Activated CD4-positive, alpha-beta T cell treated with anti-CD3 and anti-CD28 coated beads, Interleukin-2, amount 10 ng/mL, durations not matched to agents 7 days and 5 days (primary cell): ENCODE measurements around the gene ABI1. TPM values are rescaled to one million over a fixed set of nuclear protein-coding genes. Genes with fewer than 3 reads are reported as not detected.
"Not testable (repeated sequence)": the region's sequence is repeated elsewhere in the genome, so short reads cannot be mapped to it uniquely, and the experiment has no call there.

ENCODE experiments used
- CTCF ChIA-PET: fragments of 350-600 bp; sonication (Branson Sonifier 250); formaldehyde crosslinking; loops from one replicate; lab custom pipeline; 2021; ENCODE audit warnings: antibody characterized with exemption; lab: Charles Lee
- POLR2A ChIA-PET: fragments of 350-600 bp; sonication (Branson Sonifier 250); formaldehyde crosslinking; loops from one replicate; lab custom pipeline; 2021; ENCODE audit warnings: antibody characterized with exemption; lab: Charles Lee
- DNase-seq: peaks from one replicate; pipeline ENCODE4 v3.0.0-alpha.2; 2020
- H3K27ac Mint-ChIP-seq: one replicate; pipeline ENCODE4 v1.8.0; 2021; ENCODE audit warnings: mild to moderate bottlenecking, moderate library complexity, mixed read lengths
- H3K27me3 Mint-ChIP-seq: one replicate; pipeline ENCODE4 v1.8.0; 2021; ENCODE audit warnings: mixed read lengths
- H3K36me3 Mint-ChIP-seq: one replicate; pipeline ENCODE4 v1.8.0; 2021; ENCODE audit warnings: low read depth, mixed read lengths
- H3K4me1 Mint-ChIP-seq: one replicate; pipeline ENCODE4 v1.8.0; 2021; ENCODE audit warnings: mixed read lengths
- H3K4me3 Mint-ChIP-seq: one replicate; pipeline ENCODE4 v1.8.0; 2021; ENCODE audit warnings: mild to moderate bottlenecking, moderate library complexity, mixed read lengths
- H3K9me3 Mint-ChIP-seq: one replicate; pipeline ENCODE4 v1.8.0; 2021; ENCODE audit warnings: mixed read lengths
- total RNA-seq, 2 experiments: library from RNA; stranded (reverse); gene quantifications; one replicate each; pipeline ENCODE4 v1.2.3, GENCODE V29; 2021

Gene ABI1
- total RNA-seq, 2 experiments from 2014 or later, result 59.7 to 65.2 TPM

DNA sequence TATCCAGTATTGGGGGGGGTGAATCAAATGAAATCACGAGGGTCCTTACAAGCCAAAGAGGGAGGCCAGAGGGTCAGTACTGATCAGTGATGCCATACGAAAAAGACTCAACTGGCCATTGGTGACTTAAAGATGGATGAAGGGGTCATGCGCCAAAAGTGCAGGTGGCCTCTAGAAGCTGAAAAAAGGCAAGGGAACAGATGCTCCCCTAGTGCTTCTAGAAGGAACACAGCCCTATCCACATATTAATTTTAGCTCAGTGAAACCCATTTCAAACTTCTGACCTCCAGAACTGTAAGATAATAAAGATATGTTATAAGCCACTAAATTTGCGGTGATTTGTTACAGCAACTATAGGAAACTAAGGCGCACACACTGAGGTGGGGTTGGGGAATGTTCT, 62.5 kb downstream of the ABI1 start:
- POLR2A ChIA-PET, result interaction anchor here (0.6 kb wide), 1 partner anchor 1055 kb away, joined by 3 read pairs; no protein-coding TSS in a partner anchor
- CTCF ChIA-PET, result interaction anchor here (0.6 to 1.5 kb wide), 3 partner anchors 16 to 52 kb away, joined by 3 to 4 read pairs (median 3); no protein-coding TSS in a partner anchor

DNA sequence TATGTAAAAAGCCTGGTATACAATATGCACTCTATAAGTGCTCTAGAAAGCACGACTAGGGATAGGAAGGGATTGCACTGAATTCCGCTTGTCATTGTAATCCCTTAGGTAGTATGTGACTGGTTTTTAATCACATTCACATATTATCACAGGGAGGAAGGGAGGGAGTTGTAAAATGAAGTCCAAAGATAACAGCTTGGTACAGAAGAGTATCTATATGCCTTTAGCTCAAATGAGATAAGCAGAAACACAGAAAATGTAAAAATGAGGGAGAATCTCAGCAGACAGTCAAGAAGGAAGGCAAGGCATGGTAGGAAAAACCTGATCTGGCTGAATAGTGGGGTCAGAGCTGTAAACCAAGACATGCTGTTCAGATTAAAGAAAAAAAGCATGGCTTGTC, 63.4 kb downstream of the ABI1 start:
- Mint-ChIP-seq H3K27me3 (no peaks in the 10 kb centered on the region), H3K4me3 (no peak overlapping the region), H3K9me3 (peaks cover 10% of the 10 kb centered on the region), H3K4me1 (peaks cover 20% of the 10 kb centered on the region), H3K36me3 (peaks cover 39% of the 10 kb centered on the region), H3K27ac (no peak overlapping the region)
- no peak for DNase-seq
- ChIA-PET POLR2A (no interaction called here), CTCF (interaction anchor here (1.3 kb wide), 1 partner anchor 15 kb away, joined by 3 read pairs; no protein-coding TSS in a partner anchor)

More for the DNA sequence above, 62.5 kb downstream of the ABI1 start:
- Mint-ChIP-seq H3K36me3 (peaks cover 43% of the 10 kb centered on the region), H3K27ac (no peak overlapping the region), H3K4me3 (no peak overlapping the region), H3K9me3 (peaks cover 10% of the 10 kb centered on the region), H3K27me3 (no peaks in the 10 kb centered on the region), H3K4me1 (peaks cover 26% of the 10 kb centered on the region)
- DNase-seq, result no peak

DNA sequence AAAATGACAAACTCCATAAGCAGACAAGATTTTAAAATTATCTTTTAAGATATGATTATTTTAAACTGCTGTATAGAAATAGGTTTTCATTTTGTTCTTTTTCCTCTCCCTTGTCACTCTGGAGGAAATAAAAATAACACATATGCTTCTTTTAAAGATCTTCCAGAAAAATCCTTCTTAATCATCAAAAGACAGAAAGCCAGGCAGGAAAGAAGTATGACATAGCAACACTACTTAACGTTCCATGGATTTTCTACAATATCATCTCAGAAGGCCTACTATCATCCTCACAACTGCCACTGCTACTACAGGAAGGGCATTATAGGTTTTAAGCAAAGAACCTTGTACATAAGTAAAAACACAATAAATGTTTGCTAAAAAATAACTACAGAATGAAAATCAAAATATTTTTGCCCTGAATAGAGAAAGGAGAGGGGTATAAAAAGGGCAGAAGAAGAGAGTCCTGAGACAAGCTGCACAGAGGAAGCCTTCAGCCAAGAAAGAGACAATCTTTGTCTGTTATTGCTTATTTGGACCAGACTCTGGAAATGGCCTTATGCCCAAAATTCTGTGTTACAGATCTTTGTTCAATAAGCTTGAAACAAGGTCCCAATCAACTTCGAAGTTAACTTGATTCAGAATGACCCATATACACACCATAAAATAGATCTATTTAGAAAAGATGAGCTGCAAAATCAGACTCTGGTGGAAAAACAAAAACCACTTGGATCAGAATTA, 67.8 kb downstream of the ABI1 start:
- CTCF ChIA-PET, result interaction anchor here (1.1 kb wide), 1 partner anchor 13 kb away, joined by 3 read pairs; no protein-coding TSS in a partner anchor
- no peak overlapping the region for H3K27ac Mint-ChIP-seq

DNA sequence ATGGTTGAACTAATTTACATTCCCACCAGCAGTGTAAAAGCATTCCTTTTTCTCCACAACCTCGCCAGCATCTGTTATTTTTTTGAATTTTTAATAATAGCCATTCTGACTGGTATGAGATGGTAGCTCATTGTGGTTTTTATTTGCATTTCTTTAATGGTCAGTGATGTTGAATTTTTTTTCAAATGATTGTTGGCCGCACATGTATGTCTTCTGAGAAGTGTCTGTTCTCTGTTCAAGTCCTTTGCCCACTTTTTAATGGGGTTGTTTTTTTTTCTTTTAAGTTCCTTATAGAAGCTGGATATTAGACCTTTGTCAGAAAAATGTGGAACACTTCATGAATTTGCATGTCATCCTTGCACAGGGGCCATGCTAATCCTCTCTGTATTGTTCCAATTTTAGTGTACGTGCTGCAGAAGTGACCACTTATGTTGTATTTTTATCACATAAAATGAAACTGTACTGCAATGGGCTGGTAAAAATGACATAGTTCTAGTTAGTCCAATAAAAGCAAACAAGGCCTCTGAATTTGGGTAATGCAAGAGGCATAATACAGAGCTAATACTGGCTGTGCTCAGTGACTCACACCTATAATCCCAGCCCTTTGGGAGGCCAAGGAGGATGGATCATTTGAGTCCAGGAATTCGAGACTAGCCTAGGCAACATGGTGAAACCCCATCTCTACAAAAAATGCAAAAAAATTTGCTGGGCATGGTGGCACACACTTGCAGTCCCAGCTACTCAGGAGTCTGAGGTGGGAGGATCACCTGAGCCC, 70.3 kb downstream of the ABI1 start:
- CTCF ChIA-PET, result no interaction called here
- Mint-ChIP-seq H3K27ac (no peak overlapping the region), H3K4me3 (no peak overlapping the region), H3K4me1 (peaks cover 12% of the 10 kb centered on the region), H3K27me3 (no peaks in the 10 kb centered on the region), H3K9me3 (peaks cover 2% of the 10 kb centered on the region), H3K36me3 (peaks cover 45% of the 10 kb centered on the region)
- POLR2A ChIA-PET, result no interaction called here
- no peak for DNase-seq

More for the DNA sequence above, 67.8 kb downstream of the ABI1 start:
- Mint-ChIP-seq H3K9me3 (peaks cover 10% of the 10 kb centered on the region), H3K4me3 (no peak overlapping the region), H3K4me1 (peaks cover 8% of the 10 kb centered on the region), H3K36me3 (peaks cover 38% of the 10 kb centered on the region), H3K27me3 (no peaks in the 10 kb centered on the region)
- no peak for DNase-seq
- POLR2A ChIA-PET, result no interaction called here

DNA sequence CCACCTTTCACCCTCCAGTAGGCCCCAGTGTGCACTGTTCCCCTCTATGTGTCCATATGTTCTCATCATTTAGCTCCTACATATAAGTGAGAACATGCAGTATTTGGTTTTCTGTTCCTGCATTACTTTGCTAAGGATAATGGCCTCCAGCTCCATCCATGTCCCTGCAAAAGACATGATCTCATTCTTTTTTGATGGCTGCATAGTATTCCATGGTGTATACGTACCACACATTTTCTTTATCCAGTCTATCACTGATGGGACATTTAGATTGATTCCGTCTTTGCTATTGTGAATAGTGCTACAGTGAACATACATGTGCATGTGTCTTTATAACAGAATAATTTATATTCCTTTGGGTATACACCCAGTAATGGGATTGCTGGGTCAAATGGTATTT, 71.0 kb downstream of the ABI1 start:
- peaks cover 39% of the 10 kb centered on the region for H3K36me3 Mint-ChIP-seq
- H3K4me3 Mint-ChIP-seq, CTCF ChIA-PET, POLR2A ChIA-PET, H3K27me3 Mint-ChIP-seq, H3K27ac Mint-ChIP-seq, DNase-seq, H3K9me3 Mint-ChIP-seq: not testable (repeated sequence)
- peaks cover 12% of the 10 kb centered on the region for H3K4me1 Mint-ChIP-seq

DNA sequence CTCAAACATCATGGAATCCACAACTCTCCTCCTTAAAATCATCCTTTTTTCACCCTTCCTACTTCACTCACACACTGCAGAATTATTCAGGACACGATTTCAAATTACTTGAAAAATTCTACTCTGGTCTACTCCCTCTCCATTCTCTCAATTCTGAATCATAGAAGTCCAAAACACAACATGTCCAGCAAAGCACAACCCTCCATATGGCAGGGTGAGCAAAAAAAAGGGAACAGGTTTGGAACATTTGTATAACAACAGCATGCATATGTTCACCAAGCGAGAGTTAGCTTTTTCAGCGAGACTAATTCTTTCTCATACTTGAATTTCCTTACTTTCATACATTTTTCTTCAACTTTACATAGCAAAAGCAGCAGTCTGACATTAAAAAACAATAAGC, 73.4 kb downstream of the ABI1 start:
- H3K4me1 Mint-ChIP-seq, result peaks cover 14% of the 10 kb centered on the region
- H3K36me3 Mint-ChIP-seq, result peaks cover 46% of the 10 kb centered on the region
- H3K9me3 Mint-ChIP-seq, result no peaks in the 10 kb centered on the region

DNA sequence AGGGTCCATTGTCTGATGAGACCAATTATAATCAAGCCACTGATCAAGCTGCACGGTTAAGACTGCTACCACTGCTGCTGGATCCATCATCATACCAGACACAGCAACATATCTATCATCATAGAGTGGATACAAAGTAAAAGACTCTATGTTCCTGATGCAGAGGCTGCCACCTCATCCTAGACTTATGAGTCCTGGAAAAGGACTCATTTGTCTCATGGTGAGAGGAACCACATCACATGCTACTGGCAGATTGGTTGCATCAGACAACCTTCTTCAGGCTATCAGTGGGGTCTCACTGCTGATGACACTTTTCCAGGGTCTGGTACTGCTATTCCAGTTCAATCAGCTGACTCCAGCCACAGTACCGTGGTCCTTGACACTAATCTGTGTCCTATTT, 79.0 kb downstream of the ABI1 start:
- ChIA-PET CTCF (interaction anchor here (1.2 to 1.3 kb wide), 2 partner anchors 9 to 16 kb away, joined by 3 read pairs; no protein-coding TSS in a partner anchor), POLR2A (interaction anchor here (0.5 kb wide), 1 partner anchor 943 kb away, joined by 3 read pairs; no protein-coding TSS in a partner anchor)
- H3K9me3 Mint-ChIP-seq, result no peaks in the 10 kb centered on the region
- no peak overlapping the region for H3K4me3 Mint-ChIP-seq
- peaks cover 22% of the 10 kb centered on the region for H3K36me3 Mint-ChIP-seq
- H3K27ac Mint-ChIP-seq, result no peak overlapping the region
- H3K27me3 Mint-ChIP-seq, result no peaks in the 10 kb centered on the region
- peaks cover 43% of the 10 kb centered on the region for H3K4me1 Mint-ChIP-seq
- no peak for DNase-seq

More for the DNA sequence above, 73.4 kb downstream of the ABI1 start:
- no peak for DNase-seq
- ChIA-PET POLR2A (no interaction called here), CTCF (no interaction called here)
- no peaks in the 10 kb centered on the region for H3K27me3 Mint-ChIP-seq
- no peak overlapping the region for H3K4me3 Mint-ChIP-seq
- no peak overlapping the region for H3K27ac Mint-ChIP-seq

DNA sequence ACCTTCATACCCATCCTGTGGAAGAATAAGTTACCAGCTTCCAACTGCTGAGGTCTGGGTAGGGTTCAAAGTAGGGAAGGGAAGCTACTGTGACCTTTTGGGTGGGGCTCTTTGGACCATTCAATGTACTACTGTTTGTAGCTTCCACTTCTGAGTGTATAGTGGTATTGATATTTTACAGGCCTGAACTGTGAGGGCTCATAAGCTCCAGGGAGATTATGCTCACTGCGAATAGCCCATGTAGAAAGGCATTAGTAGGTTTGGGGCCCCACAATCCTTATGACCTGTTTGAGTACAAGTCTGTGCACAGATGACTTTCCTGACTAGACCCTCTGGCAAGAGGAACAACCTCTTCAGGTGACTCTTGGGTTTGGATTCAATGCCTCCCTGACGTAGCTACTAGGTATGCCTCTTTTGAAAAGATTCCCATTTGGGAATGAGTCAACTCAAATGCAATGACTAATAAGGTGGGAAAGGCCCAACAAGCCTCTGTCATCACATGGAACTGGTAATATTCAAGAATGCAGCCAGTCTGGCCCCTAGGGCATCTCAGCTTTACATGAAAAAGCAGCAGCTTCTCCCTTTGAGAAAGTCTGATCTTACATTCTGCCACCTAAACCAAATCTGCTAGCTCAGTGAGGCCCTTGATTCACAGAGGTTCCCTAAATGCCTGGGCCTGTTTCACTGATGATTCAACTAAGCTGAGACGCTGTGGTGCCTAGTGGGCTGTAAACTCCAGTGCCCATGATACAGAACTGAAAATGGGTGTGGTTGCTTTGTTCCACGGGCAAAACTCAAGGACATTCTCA, 79.8 kb downstream of the ABI1 start:
- Mint-ChIP-seq H3K9me3 (no peaks in the 10 kb centered on the region), H3K27ac (peak overlapping the region; percentile 27), H3K27me3 (no peaks in the 10 kb centered on the region), H3K4me1 (peaks cover 41% of the 10 kb centered on the region), H3K36me3 (peaks cover 20% of the 10 kb centered on the region), H3K4me3 (no peak overlapping the region)
- CTCF ChIA-PET, result interaction anchor here (1.7 kb wide), 1 partner anchor 18 kb away, joined by 4 read pairs; no protein-coding TSS in a partner anchor
- POLR2A ChIA-PET, result no interaction called here
- no peak for DNase-seq

DNA sequence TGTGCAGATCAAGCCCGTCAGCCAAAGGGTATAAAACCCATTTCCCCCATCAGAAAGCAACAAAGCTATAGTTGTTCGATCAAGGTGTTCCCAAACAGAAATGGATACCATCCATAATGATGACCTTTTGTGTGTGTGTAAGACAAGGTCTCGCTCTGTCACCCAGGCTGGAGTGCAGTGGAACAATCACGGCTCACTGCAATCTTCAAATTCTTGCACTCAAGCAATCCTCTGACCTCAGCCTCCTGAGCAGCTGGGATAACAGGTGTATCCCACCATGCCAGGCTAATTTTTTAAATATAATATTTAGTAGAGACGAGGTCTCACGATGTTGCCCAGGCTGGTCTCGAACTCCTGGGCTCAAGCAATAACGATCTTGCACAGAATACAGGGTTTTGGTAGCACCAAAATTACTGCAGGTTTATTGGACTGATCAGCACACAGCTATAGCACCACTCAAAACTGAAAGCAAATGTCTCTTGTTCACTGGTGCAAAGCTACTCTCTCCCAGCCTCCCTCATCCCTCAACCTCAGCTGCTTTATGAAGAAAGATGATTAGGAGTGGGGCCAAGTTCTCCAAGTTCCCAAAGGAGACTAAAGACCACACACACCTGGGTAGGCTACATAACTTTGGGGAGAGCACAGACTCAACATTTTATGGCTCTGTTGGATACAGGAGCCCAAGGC, 80.5 kb downstream of the ABI1 start:
- Mint-ChIP-seq H3K4me3 (no peak overlapping the region), H3K9me3 (no peaks in the 10 kb centered on the region), H3K27ac (peak overlapping the region; percentile 27), H3K36me3 (peaks cover 18% of the 10 kb centered on the region), H3K27me3 (no peaks in the 10 kb centered on the region), H3K4me1 (peaks cover 44% of the 10 kb centered on the region)
- DNase-seq, result no peak
- POLR2A ChIA-PET, result no interaction called here
- CTCF ChIA-PET, result interaction anchor here (1.1 to 1.7 kb wide), 2 partner anchors 10 to 19 kb away, joined by 3 to 4 read pairs; no protein-coding TSS in a partner anchor

DNA sequence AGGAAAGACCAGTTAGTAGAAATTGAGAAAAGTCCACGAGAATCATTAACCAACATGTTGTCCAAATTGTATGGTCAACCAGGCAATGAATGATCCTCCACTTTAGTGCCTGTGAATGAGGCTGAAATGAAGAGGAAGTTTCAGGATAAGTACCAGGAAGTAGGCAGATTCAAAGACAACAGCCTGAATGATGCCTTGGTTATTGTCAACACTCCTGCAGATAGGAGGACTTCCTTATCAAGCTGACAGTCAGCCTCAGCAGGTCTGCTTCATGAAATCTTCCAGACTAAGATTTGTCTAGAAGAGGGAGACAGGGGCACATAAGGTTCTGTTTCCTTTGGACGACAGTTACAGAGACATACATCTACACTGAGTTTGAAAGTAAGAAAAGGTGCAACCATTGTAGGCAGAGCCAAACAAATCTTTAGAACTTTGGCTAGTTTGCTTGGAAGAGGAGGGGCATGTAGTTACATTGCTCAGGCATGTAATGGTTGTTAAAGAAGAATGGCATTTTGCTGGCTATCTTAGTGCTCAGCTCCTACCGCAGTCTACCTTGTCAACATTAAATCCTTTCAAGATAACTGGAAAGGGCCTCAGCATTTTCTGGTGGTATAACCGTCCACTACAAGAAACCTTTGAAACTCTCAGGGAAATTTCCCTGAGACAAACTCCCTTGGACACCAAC, 81.4 kb downstream of the ABI1 start:
- POLR2A ChIA-PET, result no interaction called here
- Mint-ChIP-seq H3K9me3 (no peaks in the 10 kb centered on the region), H3K4me3 (no peak overlapping the region), H3K27me3 (no peaks in the 10 kb centered on the region), H3K36me3 (peaks cover 20% of the 10 kb centered on the region), H3K4me1 (peaks cover 45% of the 10 kb centered on the region), H3K27ac (no peak overlapping the region)
- DNase-seq, result no peak
- CTCF ChIA-PET, result interaction anchor here (1.1 to 1.7 kb wide), 2 partner anchors 9 to 20 kb away, joined by 3 to 4 read pairs; no protein-coding TSS in a partner anchor

DNA sequence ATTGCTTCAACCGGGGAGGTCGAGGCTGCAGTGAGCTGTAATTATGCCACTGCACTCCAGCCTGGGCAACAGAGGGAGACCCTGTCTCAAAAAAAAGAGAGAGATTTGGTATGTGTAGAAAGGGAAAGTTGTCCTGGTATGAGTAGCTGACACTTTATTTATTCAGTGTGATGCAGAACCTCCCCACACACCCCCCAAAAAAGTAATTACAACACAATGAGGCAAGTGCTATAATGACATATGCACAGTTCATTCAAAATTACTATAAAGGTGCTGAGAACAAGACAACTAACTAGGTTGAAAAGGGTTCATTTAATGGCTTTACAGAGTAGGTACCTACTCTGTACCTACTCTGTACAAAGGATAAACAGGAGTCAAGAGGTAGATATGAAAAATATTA, 83.1 kb downstream of the ABI1 start:
- H3K4me1 Mint-ChIP-seq, result peaks cover 46% of the 10 kb centered on the region
- H3K9me3 Mint-ChIP-seq, result no peaks in the 10 kb centered on the region
- CTCF ChIA-PET, result no interaction called here
- no peak for DNase-seq
- no peak overlapping the region for H3K4me3 Mint-ChIP-seq
- H3K27me3 Mint-ChIP-seq, result no peaks in the 10 kb centered on the region
- peaks cover 13% of the 10 kb centered on the region for H3K36me3 Mint-ChIP-seq
- POLR2A ChIA-PET, result no interaction called here
- H3K27ac Mint-ChIP-seq, result no peak overlapping the region
